IMR-90 (cell line): ENCODE data around the gene PIM1. TPM values are rescaled to one million over a fixed set of nuclear protein-coding genes. Genes with fewer than 3 reads are reported as not detected.

Source experiments
- ATAC-seq: fragments of 200-7000 bp; cut with Tn5 transposase; 2 replicates; pipeline ENCODE4 v1.9.1; 2020; ENCODE audit warnings: low read depth, mild to moderate bottlenecking, moderate library complexity
- BruUV-seq: library from RNA; stranded (reverse); fragments of 400-500 nt; replicated peaks from 2 replicates; lab custom pipeline; 2021; lab: Mats Ljungman, UMichigan
- CTCF ChIA-PET: fragments of 300-600 bp; formaldehyde crosslinking; extraction: SDS; loops from one replicate; lab custom pipeline; 2021; ENCODE audit warnings: antibody characterized with exemption; lab: Yijun Ruan, JAX
- POLR2A ChIA-PET: fragments of 300-600 bp; sonication (Branson Sonifier 250); formaldehyde crosslinking; loops from one replicate; lab custom pipeline; 2022; ENCODE audit warnings: antibody characterized with exemption; ENCODE audit not compliant: unreplicated experiment; lab: Charles Lee
- DNase-seq: peaks from one replicate; pipeline ENCODE4 v3.0.0; 2013
- H2AFZ ChIP-seq: replicated peaks from 2 replicates; pipeline ENCODE3; 2013; ENCODE audit warnings: low read length, mild to moderate bottlenecking; ENCODE audit not compliant: poor library complexity
- H2AK5ac ChIP-seq: 2 replicates; pipeline ENCODE4 v1.6.1; 2013; ENCODE audit warnings: low read depth, low read length, inconsistent platforms
- H2AK9ac ChIP-seq: replicated peaks from 2 replicates; pipeline ENCODE3; 2013; ENCODE audit warnings: mild to moderate bottlenecking, low read depth, low read length, moderate library complexity; ENCODE audit not compliant: poor library complexity
- H2BK120ac ChIP-seq: 2 replicates; pipeline ENCODE4 v1.6.1; 2013; ENCODE audit warnings: low read depth, low read length, inconsistent platforms
- H2BK15ac ChIP-seq: 3 replicates; pipeline ENCODE4 v1.6.1; 2013; ENCODE audit warnings: low read depth, low read length, inconsistent platforms
- H2BK20ac ChIP-seq: 2 replicates; pipeline ENCODE4 v1.6.1; 2013; ENCODE audit warnings: low read depth, mild to moderate bottlenecking, inconsistent platforms, low read length, moderate library complexity
- H2BK5ac ChIP-seq: 2 replicates; pipeline ENCODE4 v1.6.1; 2013; ENCODE audit warnings: mild to moderate bottlenecking, low read depth, low read length, inconsistent platforms; ENCODE audit not compliant: poor library complexity, severe bottlenecking
- H3K14ac ChIP-seq: replicated peaks from 2 replicates; pipeline ENCODE4 v1.6.1; 2013; ENCODE audit warnings: low read depth, low read length, inconsistent platforms
- H3K18ac ChIP-seq: 2 replicates; pipeline ENCODE4 v1.6.1; 2013; ENCODE audit warnings: low read depth, low read length, control low read depth
- H3K23ac ChIP-seq: 2 replicates; pipeline ENCODE4 v1.6.1; 2013; ENCODE audit warnings: low read depth, low read length, inconsistent platforms
- H3K27ac ChIP-seq: 2 replicates; pipeline ENCODE4 v1.5.1; 2013; ENCODE audit warnings: mild to moderate bottlenecking, control low read depth, low read length; ENCODE audit not compliant: insufficient read depth
- H3K27me3 ChIP-seq: 2 replicates; pipeline ENCODE4 v1.6.1; 2013; ENCODE audit warnings: low read length; ENCODE audit not compliant: control insufficient read depth, insufficient read depth
- H3K36me3 ChIP-seq: 2 replicates; pipeline ENCODE4 v1.6.1; 2013; ENCODE audit warnings: low read length, mixed read lengths; ENCODE audit not compliant: control insufficient read depth, insufficient read depth
- H3K4ac ChIP-seq: 2 replicates; pipeline ENCODE4 v1.6.1; 2013; ENCODE audit warnings: low read depth, low read length, inconsistent platforms
- H3K4me1 ChIP-seq: 2 replicates; pipeline ENCODE4 v1.6.1; 2013; ENCODE audit warnings: low read length, mixed read lengths; ENCODE audit not compliant: control insufficient read depth, insufficient read depth
- H3K4me2 ChIP-seq: 2 replicates; pipeline ENCODE4 v1.6.1; 2013; ENCODE audit warnings: low read depth, mild to moderate bottlenecking, control low read depth, low read length, moderate library complexity
- H3K4me3 ChIP-seq: 2 replicates; pipeline ENCODE4 v1.5.1; 2013; ENCODE audit warnings: low read depth, mild to moderate bottlenecking, control low read depth, low read length, moderate library complexity; ENCODE audit not compliant: insufficient read depth
- H3K56ac ChIP-seq: 2 replicates; pipeline ENCODE4 v1.6.1; 2013; ENCODE audit warnings: low read length, inconsistent platforms; ENCODE audit not compliant: insufficient read depth; ENCODE audit errors: extremely low read depth
- H3K79me1 ChIP-seq, 2 experiments: 2 replicates each; pipeline ENCODE4 v1.6.1; 2013; ENCODE audit warnings: low read length in 2 of 2, inconsistent platforms in 1 of 2, low read depth in 1 of 2
- H3K9ac ChIP-seq: 2 replicates; pipeline ENCODE4 v1.6.1; 2013; ENCODE audit warnings: low read depth, low read length, control low read depth
- H3K9me1 ChIP-seq: 2 replicates; pipeline ENCODE4 v1.6.1; 2013; ENCODE audit warnings: low read length, inconsistent platforms; ENCODE audit not compliant: insufficient read depth
- H3K9me3 ChIP-seq: 2 replicates; pipeline ENCODE4 v1.6.1; 2013; ENCODE audit warnings: low read length; ENCODE audit not compliant: control insufficient read depth, insufficient read depth
- H4K20me1 ChIP-seq: 2 replicates; pipeline ENCODE4 v1.6.1; 2013; ENCODE audit warnings: low read length, inconsistent platforms; ENCODE audit not compliant: insufficient read depth
- H4K5ac ChIP-seq: 2 replicates; pipeline ENCODE4 v1.6.1; 2013; ENCODE audit warnings: mild to moderate bottlenecking, low read depth, low read length, control low read depth
- H4K8ac ChIP-seq, 2 experiments: 2 replicates each; pipeline ENCODE4 v1.6.1; 2013; ENCODE audit warnings: low read depth in 2 of 2, low read length in 2 of 2, control low read depth in 1 of 2, inconsistent platforms in 1 of 2
- H4K91ac ChIP-seq: 2 replicates; pipeline ENCODE4 v1.6.1; 2013; ENCODE audit warnings: low read depth, low read length, inconsistent platforms; ENCODE audit not compliant: insufficient read depth
- CEBPB ChIP-seq: IDR thresholded peaks from 2 replicates; pipeline ENCODE4 v1.6.1; 2012; ENCODE audit warnings: low read depth, low read length, improper control_type of control experiment
- FOS ChIP-seq: fragments of 150-350 bp; IDR thresholded peaks from 2 replicates; pipeline ENCODE4 v1.6.1; 2016; ENCODE audit warnings: low read depth, low read length
- MAFK ChIP-seq: IDR thresholded peaks from 2 replicates; pipeline ENCODE4 v1.6.1; 2012; ENCODE audit warnings: low read depth, low read length, improper control_type of control experiment
- MXI1 ChIP-seq: IDR thresholded peaks from 2 replicates; pipeline ENCODE4 v1.6.1; 2012; ENCODE audit warnings: low read depth, mild to moderate bottlenecking, low read length, moderate library complexity, borderline replicate concordance
- NFE2L2 ChIP-seq: fragments of 150-350 bp; IDR thresholded peaks from 2 replicates; pipeline ENCODE4 v1.6.1; 2016; ENCODE audit warnings: low read depth, mild to moderate bottlenecking, low read length
- SMC3 ChIP-seq: fragments of 150-350 bp; IDR thresholded peaks from 2 replicates; pipeline ENCODE4 v1.6.1; 2016; ENCODE audit warnings: low read depth, mild to moderate bottlenecking, antibody characterized with exemption, low read length, moderate library complexity
- WGBS, 2 experiments: methylation state at CpG; one replicate each; pipeline versions ENCODE4 v1.1.5 to v1.1.7; 2013; ENCODE audit warnings: missing lambda C conversion rate in 2 of 2; ENCODE audit not compliant: insufficient read length in 1 of 2; ENCODE audit errors: extremely low coverage in 2 of 2; 5-methylcytosine and 5-hydroxymethylcytosine counted together
- dilution Hi-C: fragments of 300-500 bp; cut with HindIII; formaldehyde crosslinking; loops from one replicate; pipeline ENCODE4 v1.14.3; 2018; ENCODE audit warnings: low sequenced_read_pairs; ENCODE audit not compliant: unreplicated experiment
- in situ Hi-C: fragments of 300-500 bp; cut with MboI; formaldehyde crosslinking; loops from 3 replicates; pipeline ENCODE4 v1.14.3; 2019; ENCODE audit warnings: low sequenced_read_pairs, inconsistent platforms, mixed read lengths
- intact Hi-C: fragments of 100-400 bp; cut with micrococcal nuclease; formaldehyde crosslinking; loops from 2 replicates; pipeline ENCODE4 v1.10.0; 2022
- polyA plus RNA-seq, 3 experiments: library from polyadenylated mRNA; depleted of rRNA; stranded (reverse); fragments of >200 nt; gene quantifications; 2 replicates each; pipeline ENCODE4 v1.2.3, GENCODE V29; 2012; ENCODE audit warnings: low replicate concordance in 1 of 3
- total RNA-seq: library from RNA; depleted of rRNA; stranded (reverse); fragments of >200 nt; gene quantifications from 2 replicates; pipeline ENCODE4 v1.2.3, GENCODE V29; 2012

PIM1 gene
- total and polyA plus RNA-seq, 2 of the 4 experiments (the other 2 are of a cell fraction), result 7.2 to 18.5 TPM

GRCh38 chr6:37130704-37131103, 39.2 kb upstream of the PIM1 start:
- intact Hi-C loops, result no loop called here
- peaks cover 12% of the 10 kb centered on the region for H3K9me1 ChIP-seq
- no peak overlapping the region; the same call in 1 of the 2 replicates for H3K18ac ChIP-seq
- H2BK20ac ChIP-seq, result peak overlapping the region; percentile 39; the same call in 1 of the 2 replicates
- H3K14ac ChIP-seq, result no peak overlapping the region
- H2AK9ac ChIP-seq, result no peak overlapping the region
- no peaks in the 10 kb centered on the region for H3K9me3 ChIP-seq
- H3K56ac ChIP-seq, result no peak overlapping the region
- H3K4me1 ChIP-seq, result peaks cover 30% of the 10 kb centered on the region
- no peak overlapping the region for H2BK120ac ChIP-seq
- peaks cover 4% of the 10 kb centered on the region; the same call in 1 of the 2 replicates for H4K20me1 ChIP-seq
- in situ Hi-C loops, result no loop called here
- peak overlapping the region; percentile 34; the same call in 1 of the 2 replicates for H3K4ac ChIP-seq
- dilution Hi-C loops, result no loop called here
- H2BK5ac ChIP-seq, result no peak overlapping the region
- BruUV-seq, result no TSS peak
- peak overlapping the region; percentile 26; the same call in 1 of the 3 replicates for H2BK15ac ChIP-seq
- WGBS, 2 experiments, result no CpG with 5 or more reads among the region's 3 CpGs
- POLR2A ChIA-PET, result no interaction called here
- H4K91ac ChIP-seq, result no peak overlapping the region
- no peak overlapping the region for H4K5ac ChIP-seq
- no peak overlapping the region for H3K9ac ChIP-seq
- peak overlapping the region; percentile 47 for H2AK5ac ChIP-seq
- H3K4me2 ChIP-seq, result no peak overlapping the region
- H3K79me1 ChIP-seq, result no peaks in the 10 kb centered on the region
- H3K23ac ChIP-seq, result no peak overlapping the region
- TF ChIP-seq SMC3 (peak; percentile 15; the same call in 1 of the 2 replicates), FOS (0 out of 2 replicates have a peak, but pooled peaks have one; percentile 9), MXI1 (no peak), CEBPB (peak; percentile 96), NFE2L2 (peak; percentile 19; the same call in 1 of the 2 replicates), MAFK (no peak)
- CTCF ChIA-PET, result interaction anchor here (0.9 to 1.9 kb wide), 2 partner anchors 71 to 80 kb away, joined by 3 to 6 read pairs; no protein-coding TSS in a partner anchor
- H3K4me3 ChIP-seq, result no peak overlapping the region
- no peak overlapping the region for H2AFZ ChIP-seq
- H3K36me3 ChIP-seq, result no peaks in the 10 kb centered on the region
- 0 out of 4 replicates have a peak overlapping the region, but pooled peaks of 1 of the 2 experiments have one; percentile 9 for H4K8ac ChIP-seq
- no peak for ATAC-seq
- H3K27ac ChIP-seq, result no peak overlapping the region
- peak; percentile 56 for DNase-seq
- no peaks in the 10 kb centered on the region for H3K27me3 ChIP-seq
